ENCODE data around the gene PRKN.
"Not testable (repeated sequence)": the region's sequence is repeated elsewhere in the genome, so short reads cannot be mapped to it uniquely, and the experiment has no call there.

PRKN gene

DNA sequence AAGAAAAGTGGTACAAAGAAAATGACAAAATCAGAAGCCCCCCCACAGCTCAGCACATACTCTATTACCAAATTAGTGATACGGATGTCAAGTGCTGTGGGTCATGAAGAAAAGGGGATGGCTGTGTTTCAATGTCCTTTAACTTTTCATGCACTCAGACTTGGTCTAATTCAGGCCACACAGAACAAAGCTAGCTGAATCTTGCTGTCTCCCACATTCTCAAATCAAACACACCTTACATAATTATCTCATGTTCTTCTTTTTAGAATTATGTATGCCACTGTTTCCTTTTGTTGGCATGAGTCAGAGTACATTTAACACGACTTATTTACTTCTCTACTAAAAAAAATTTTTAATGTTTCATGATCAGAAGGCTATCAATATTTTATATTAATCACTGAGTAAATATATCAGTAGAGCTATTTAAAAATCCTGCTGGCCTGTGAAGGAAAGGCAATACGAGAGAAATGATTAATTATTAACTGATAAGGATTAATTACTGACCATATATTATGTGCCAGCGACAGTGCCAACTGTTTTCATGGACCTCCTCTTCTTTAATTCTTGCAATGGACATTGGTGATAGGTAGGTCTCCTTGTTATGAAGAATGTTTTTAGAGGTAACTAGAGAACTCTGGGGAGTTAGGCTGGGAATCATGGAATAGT lies 857.2 kb downstream of the PRKN start:
- DNase-seq, result no peak

DNA sequence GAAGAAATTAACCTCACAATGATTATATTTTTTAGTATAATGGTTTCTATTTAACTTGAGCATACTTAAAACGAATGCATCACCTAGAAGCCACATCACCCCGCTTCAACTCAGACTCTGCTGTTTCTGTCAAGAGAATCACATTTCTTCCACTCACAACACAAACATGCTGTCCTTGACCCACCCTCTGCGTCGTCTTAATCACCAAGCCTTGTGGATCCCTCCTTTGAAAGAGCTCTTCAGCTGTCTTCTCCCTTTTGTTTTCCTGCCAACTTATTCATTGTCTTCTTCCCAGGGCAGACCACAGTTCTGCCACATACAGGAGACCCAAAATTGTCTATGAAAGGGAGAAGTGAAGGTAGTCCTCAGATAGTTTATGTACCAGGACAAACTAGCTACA lies 858.1 kb downstream of the PRKN start:
- no peak for DNase-seq

DNA sequence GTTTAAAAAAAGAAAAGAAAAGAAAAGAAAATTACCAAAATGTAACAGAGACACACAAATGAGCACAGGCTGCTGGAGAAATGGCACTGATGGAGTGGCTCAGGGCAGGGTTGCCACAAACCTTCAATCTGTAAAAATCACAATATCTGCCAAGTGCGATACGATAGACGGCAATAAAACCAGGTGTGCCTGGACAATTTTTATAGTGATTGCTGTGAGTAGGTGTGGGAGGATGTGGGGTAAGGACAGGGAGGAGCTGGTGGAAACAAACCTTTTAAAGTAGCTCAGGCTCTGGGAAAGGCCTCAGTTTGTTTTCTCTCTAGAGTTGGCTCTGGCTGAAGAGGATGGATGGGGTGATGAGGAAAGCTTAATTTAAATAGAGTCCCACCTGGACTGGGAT lies 861.0 kb downstream of the PRKN start:
- no peak for DNase-seq

DNA sequence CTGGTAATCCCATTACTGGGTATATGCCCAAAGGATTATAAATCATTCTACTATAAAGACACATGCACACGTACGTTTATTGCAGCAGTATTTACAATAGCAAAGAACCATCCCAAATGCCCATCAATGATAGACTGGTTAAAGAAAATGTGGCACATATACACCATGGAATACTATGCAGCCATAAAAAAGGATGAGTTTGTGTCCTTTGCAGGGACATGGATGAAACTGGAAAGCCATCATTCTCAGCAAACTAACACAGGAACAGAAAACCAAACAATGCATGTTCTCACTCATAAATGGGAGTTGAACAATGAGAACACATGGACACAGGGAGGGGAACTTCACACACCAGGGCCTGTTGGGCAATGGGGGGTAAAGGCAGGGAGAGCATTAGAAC lies 866.5 kb downstream of the PRKN start:
- not testable (repeated sequence) for DNase-seq

DNA sequence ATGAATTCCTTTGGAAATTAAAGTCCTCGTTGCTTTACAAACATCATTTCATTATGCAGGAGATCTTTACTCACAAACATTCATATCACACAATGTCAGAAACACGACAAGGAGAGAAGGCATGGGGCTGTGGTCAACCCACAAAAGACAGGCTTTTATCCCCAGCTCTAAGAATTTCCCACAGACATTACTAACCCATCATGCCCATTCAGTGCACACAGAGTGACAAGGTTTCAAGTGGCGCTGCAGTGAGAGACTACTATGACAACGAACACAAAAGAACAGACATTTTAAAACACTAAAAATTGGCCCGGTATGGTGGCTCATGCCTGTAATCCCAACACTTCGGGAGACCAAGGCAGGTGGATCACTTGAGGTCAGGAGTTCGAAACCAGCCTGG lies 873.9 kb downstream of the PRKN start:
- DNase-seq, result no peak

DNA sequence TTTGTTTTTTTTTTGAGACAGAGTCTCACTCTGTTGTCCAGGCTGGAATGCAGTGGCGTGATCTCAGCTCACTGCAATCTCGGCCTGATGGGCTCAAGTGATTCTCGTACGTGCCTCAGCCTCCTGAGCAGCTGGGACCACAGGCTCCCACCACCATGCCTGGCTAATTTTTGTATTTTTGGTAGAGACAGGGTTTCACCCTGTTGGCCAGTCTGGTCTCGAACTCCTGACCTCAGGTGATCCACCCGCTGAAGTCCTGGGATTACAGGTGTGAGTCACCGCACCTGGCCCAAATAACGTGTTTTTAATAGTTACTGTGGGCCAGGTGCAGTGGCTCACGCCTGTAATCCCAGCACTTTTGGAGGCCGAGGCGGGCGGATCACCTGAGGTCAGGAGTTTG lies 876.1 kb downstream of the PRKN start:
- DNase-seq, result not testable (repeated sequence)

DNA sequence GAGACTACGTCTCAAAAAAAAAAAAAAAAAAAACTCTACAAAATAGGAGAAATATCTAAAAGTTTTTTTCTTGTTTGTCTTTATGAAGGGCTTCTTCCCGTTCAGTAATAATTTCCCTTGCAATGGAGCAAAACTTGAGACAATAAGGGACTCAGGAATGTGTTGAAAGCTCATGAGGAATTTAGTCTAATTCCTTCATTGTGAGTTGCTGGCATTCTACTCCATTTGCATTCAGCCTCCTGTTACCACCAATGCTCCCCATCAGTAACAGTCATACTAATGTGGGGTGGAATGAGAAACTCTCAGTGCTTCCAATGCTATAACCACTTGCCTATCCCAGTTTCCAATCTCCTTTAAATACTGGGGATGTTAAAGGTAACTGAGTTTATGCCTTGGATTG lies 877.0 kb downstream of the PRKN start:
- DNase-seq, result no peak

DNA sequence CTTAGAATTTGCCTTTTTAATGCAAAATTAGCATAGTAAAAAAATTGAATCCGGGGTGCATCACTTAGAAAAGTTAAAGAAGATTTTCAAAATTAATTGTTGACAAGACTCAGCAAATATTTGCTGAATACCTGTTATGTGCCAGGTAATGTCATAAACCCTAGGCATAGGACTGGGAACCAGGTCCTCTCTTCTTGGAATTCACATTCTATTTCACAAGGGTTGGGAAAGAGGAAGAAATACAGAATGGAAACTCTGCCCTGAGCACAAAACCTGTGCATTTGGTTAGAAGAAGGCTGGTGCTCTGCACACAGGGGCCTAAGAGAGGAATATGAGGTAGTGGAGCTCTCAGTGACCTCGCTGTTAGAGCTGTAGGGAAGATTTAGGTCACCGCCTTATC lies 879.9 kb downstream of the PRKN start:
- no peak for DNase-seq

DNA sequence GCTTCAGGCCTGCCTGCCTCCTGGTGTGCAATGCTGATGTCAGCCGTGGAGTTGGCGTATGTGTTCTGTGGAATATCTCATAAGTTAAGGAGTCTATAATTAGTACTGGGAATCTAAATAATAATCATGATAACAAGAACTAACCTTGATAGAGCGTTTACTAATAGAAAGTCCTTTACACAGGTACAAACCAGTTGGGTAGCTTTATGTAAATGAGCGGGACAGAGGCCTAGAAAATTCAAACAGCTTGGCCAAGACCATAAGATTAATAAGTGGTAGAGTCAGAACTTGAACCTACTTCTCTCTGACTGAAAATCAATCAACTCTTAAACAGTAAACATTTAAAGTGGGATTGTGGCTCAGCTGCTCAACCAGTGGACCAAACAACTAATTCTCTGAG lies 882.8 kb downstream of the PRKN start:
- DNase-seq, result no peak

DNA sequence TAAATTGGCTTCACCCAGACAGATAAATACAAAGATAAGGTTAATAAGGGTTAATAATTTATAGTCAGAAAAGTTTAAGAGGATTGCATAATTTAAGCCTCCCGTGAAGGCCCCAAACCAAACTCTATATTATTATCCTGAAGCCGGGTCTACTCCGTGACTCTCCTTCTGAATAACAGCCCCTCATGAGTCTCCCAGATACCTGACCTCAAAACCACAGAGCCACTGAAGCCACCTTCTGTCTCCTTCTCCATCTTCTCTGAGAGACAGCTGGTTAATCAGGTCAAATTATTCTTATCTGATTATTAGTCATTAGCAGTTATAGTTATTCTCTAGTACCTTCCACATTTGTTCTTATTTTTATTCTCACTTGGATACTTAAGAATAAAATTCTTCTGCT lies 884.5 kb downstream of the PRKN start:
- no peak for DNase-seq

DNA sequence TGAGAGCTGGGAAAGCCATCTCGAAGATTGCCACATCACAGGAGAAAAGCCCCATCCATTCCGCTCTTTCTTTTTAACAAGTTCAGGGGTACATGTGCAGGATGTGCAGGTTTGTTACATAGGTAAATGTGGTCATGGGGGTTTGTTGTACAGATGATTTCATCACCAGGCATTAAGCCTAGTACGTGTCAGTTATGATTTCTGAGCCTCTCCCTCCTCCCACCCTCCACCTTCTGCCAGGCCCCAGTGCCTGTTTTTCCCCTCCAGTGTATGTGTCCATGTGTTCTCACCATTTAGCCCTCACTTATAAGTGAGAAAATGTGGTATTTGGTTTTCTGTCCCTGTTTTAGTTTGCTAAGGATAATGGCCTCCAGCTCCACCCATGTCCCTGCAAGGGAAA lies 887.2 kb downstream of the PRKN start:
- DNase-seq, result no peak

DNA sequence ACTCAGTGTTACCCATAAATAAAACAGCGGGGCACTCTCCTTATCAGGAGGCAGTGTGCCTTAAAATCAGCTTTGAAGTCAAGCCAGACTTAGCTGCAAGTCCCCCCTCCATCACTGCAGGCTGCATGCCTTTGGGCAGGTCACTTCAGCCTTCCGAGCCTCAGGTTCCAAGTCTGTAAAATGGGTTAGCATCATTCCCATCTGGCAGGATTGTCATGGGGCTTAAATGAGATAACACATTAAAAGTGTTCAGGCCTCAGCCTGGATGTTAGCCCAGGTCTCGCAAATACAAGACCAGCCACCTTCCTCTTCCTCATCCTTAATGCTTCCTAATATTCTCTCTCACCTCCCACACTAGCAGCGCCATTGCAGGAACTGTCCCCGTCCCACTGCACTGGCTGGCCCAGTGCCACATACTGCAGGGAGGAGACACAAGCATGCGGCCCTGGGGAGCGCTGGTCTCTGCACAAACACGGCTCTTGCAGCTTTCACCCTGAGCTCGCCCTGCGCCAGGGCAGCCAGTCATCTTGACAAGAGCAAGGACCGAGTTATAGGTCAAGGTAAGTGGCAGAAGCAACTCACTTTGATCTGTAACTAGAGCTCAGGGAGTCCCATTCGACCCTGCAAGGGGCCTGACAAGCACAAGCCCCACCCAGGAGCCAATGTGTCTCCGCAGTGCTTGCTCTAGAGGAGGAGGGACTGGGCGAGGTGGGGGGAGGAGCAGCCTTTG lies 889.1 kb downstream of the PRKN start:
- no peak for DNase-seq

DNA sequence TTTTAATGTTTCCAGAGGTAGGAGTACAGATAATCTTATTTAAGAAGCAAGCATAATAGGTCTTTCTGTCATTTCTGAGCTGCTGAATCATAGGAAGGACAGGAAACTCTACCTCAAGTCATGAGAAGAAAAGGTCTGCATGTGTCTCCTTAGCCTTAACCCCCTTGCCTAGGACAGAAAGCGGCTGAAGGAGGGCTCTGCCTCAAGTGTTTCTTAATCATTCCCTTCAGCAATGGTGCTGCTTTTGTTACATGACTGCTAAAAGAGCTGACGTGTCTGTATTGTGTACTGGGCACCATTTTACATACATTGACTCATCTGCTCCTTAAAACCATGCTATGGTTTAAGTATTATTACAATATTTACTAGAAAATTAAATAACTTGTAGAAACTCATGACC lies 889.7 kb downstream of the PRKN start:
- no peak for DNase-seq

DNA sequence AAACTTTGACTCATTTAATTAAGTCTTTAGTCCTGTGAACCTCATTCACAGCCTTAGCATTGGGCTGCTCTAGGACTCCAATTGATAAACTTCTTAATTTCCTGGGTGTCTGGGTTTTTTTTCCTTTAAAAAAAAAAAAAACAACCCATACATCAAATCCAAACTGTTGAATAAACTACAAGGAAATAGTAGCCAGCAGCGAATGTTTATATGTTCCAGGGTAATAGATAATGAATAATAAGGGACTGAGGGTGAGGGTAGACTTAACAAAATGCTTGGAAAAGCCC lies 890.2 kb downstream of the PRKN start:
- no peak for DNase-seq

DNA sequence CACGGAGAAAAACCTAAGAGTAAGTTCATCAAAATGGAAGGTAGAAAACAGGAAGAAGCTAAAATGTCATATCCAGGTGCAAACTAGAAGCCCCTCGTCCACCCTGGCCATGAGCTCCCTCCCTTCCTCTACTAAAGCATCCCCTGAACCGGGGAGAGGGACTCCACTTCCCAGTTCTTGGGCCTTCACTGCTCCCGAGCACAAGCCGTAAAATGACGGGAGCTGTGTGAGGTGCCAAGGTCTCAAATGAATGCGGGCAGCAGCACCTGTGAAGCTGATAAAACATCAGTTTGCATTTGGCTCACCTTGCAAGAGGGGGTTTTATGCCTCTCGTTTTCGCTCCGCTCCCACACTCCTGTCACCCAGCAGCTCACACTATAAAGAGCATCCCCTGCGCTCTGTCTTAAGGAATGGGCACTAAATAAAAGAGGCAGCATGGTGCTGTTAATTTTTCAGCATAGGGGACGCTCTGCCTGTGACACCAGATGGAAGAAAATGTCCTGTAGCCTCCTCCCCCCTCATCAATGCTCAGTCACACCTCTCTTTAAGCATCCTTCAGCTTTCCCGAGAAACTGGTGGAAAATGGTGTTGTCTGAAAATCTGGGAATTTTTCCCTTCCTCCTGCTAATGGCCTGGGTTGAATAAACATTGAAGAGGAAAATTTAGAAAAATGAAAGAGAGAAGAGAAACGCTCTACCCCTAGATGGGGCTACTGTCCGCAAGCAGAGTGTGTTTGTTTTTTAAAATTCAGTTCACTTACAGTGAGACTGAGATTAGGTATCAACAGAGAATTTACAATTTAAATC lies 890.7 kb downstream of the PRKN start:
- peak; percentile 4 to 36 for DNase-seq

DNA sequence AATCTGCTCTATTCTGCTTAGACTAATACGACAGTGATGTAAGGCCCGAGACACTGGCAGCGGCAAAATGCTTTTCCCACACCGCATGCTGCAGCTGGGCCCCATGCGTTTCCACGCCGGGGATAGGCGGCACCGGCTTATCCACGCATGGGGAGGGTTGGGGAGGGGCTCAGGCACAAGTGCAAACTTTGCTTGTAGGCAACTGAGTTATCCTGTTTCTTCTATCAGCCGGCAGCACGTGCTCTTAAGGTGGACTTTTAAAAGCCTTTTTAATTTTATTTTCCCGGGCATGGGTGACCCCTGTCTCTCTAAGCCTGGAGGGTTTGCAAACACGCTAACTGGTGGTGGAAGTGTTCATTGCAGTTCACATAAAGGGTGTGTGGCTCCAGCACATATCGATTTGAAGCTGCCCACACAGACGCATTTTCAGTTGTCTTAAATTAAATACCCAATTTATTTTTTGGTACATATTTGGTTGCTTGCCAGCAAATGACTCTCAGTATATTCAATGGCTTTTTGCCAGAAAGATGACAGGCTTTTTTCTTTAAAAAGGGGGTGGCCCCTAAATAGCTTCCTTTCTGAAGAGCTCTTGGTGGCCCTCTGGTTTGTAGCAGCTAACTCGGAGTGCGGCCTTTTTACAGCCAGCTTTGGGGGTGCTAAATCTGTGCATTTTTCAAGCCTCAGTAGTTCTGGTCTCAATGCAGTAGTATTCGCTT lies 891.9 kb downstream of the PRKN start:
- no peak for DNase-seq

DNA sequence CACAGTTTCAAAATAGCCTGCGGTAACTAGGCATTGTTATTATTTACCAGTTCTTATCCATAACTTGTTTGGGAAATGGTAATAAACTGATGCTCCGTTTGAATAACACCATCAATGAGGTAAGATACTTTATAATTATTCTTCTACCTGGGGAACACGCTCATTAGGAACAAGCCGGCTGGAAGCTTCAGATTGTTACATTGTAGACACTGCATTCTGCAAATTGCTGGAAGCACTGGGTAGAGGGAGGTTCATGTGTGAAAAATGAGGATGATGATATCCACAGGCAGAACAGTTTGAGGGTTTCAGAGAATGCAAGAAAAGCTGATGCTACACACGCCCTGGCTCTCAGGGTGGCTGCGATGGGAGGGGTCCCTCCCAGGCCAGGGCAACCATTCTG lies 893.1 kb downstream of the PRKN start:
- DNase-seq, result no peak

DNA sequence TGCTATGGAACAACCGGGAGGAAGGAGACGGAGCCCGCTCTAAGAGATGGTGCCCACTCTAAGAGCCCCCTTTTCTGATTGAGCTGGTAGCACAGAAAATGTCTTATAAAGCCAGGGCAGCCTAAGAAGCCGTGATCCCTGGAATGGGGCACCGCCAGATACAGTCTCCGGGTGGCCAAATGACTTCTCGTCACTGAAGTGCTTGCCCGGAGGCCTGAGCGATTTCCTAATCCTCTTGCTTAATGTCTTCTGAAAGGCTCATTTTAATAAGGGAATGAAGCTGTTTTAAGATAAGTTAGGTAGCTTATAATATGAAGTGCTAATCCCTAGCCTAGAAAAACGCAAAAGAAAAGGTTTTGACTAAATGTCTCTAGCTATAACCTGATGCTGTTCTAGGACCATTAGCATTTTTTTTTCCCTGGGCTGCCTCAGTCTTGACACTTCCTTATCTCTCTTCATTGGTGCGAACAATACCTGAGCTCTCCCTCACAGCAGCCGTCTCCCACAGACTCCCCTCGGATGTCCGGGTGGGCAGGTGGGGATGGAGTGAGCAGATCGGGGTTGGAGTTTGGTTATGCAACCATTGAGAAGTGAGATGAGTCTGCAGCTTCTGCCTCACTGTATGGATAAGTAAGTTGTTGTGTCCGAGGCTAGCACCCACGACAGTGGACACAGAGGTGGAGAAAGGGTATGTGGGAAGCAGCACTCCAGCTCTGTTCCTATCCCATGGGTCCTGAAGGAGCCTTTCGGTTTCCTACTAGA lies 894.3 kb downstream of the PRKN start:
- no peak for DNase-seq

DNA sequence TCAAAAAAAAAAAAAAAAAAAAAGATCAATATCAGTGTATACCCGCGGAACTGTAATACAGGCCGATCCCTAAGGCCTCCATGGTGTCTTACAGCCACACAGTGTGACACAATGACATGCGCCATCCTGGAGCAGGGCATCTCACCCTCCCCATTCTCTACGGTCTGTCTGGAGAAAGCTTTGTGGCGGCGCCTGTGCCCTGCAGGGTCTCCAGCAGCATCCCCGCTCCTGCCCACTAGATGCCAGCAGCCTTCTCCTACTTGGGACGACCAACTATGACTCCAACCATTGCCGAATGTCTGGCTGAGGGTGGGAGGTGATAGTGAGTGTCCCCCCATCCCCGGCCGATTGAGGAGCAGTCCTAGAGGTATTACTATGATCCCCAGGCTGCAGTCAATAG lies 894.9 kb downstream of the PRKN start:
- no peak for DNase-seq

DNA sequence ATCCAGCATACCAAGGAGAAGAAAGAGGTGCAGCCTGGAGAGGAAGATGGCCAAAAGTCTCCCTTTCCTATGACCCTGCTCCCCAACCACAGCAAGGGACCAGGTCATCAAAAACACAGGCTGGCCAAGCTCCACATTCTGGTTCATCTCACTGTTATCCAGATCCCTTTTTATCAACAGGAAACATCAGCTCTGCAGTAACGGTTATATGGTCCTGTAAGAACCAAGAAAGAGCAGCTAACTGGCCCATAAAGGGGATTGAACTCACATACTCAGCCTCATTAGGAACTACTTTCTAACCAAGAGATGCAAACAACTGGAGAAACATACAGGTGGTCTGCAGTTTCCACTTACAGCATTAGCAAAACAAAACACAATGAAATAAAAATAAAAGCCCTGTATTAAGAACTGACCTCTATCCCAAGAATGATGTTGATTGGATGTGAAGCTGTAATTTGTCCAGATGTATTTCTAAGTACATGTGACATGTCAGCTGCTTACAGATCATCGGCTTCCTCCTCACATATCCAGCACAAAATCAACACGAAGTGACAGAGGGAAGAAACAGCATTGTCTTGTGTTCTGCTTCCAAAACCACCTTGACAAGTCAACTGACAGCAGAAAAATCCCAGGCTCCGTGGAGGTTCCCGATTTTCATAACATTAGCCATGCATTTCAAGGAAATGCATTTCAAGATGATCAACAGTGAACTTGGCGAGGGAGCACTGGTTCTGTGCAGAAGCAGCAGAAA lies 896.5 kb downstream of the PRKN start:
- DNase-seq, result no peak

DNA sequence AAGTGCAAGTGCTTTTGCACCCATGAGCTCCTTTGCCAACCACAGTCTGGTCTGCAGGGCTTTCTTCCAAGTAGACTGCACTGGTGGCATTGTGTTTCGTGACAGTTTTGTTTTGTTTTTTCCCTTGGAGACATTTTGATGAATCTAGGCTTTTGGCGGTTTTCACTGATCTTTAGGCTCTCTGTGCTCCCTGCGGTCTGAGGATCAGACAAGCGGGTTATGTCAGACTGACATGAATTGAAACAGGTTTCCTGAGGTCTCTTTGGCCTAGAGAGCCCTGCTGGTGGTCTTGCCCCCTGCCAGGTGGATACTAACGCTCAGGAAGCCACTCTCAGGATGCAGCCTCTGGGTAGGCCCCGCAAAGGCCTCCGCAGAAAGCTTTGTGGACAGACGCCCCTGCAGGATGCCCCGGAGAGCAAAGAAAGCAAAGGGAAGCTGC lies 898.3 kb downstream of the PRKN start:
- no peak for DNase-seq

DNA sequence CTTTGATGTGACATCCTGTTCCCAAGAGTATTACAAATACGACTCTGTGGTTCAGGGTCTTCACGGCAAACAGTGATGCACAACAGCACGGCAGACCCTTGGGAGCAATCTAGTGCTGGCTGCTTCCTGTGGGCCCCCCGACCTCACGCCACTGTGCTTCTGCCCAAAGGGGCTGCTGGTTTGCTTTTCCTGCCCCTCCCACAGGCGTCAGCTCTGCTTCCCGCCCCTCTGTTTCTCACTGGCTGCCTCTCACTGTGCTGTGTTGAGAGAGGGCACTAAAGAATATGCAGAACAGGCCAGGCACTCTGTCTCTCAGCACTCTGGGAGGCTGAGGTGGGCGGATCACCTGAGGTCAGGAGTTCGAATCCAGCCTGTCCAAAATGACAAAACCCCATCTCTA lies 899.2 kb downstream of the PRKN start:
- DNase-seq, result no peak

Measured in NCI-H526 (cell line).